ENCODE data around the gene DDR2.
"Not testable (repeated sequence)": the region's sequence is repeated elsewhere in the genome, so short reads cannot be mapped to it uniquely, and the experiment has no call there.

DDR2 gene

GRCh38 chr1:162596514-162597170 is 35.6 kb upstream of the DDR2 start:
- DNase-seq (ENCODE audit: extremely low spot score), result no peak
- POLR2A ChIA-PET, result no interaction called here
- CTCF ChIA-PET, result no interaction called here
- TF ChIP-seq ARNT (IDR thresholded peaks at IDR 0.05) (no peak), L3MBTL2 (conservative IDR thresholded peaks at IDR 0.05) (no peak), ZNF384 (IDR thresholded peaks at IDR 0.05) (no peak), SUZ12 (IDR thresholded peaks at IDR 0.05) (no peak), NFRKB (IDR thresholded peaks at IDR 0.05) (no peak), TARDBP (IDR thresholded peaks at IDR 0.05) (no peak), SP1 (IDR thresholded peaks at IDR 0.05) (no peak), HDGF (IDR thresholded peaks at IDR 0.05; ENCODE audit: borderline replicate concordance) (no peak), FOXK2 (IDR thresholded peaks at IDR 0.05) (no peak), FOXA1 (IDR thresholded peaks at IDR 0.05) (no peak), FOXM1 (IDR thresholded peaks at IDR 0.05; ENCODE audit: borderline replicate concordance) (no peak), ELF4 (IDR thresholded peaks at IDR 0.05) (no peak), LEF1 (IDR thresholded peaks at IDR 0.05; ENCODE audit: borderline replicate concordance) (no peak), CTBP1 (IDR thresholded peaks at IDR 0.05; ENCODE audit: borderline replicate concordance) (no peak)
- TF ChIP-seq, protein P1, sequence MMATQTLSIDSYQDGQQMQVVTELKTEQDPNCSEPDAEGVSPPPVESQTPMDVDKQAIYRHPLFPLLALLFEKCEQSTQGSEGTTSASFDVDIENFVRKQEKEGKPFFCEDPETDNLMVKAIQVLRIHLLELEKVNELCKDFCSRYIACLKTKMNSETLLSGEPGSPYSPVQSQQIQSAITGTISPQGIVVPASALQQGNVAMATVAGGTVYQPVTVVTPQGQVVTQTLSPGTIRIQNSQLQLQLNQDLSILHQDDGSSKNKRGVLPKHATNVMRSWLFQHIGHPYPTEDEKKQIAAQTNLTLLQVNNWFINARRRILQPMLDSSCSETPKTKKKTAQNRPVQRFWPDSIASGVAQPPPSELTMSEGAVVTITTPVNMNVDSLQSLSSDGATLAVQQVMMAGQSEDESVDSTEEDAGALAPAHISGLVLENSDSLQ (IDR thresholded peaks at IDR 0.05), result no peak

DNA sequence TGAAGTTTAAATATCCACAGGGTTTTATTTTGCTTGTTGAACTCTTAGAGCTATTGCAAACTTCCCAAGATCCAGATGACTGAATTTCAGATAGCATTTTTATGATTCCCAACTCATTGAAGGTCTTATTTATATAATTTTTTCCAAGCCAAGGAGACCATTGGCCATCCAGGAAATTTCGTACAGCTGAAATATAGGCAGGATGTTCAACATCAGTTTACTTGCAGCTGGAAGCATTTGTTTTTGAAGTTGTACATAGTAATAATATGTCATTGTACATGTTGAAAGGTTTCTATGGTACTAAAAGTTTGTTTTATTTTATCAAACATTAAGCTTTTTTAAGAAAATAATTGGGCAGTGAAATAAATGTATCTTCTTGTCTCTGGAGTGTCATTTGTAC is 32.8 kb upstream of the DDR2 start:
- TF ChIP-seq, protein P1 (IDR thresholded peaks at IDR 0.05), result no peak
- TF ChIP-seq FOXA1 (IDR thresholded peaks at IDR 0.05), result no peak
- ChIA-PET CTCF (no interaction called here), POLR2A (interaction anchor here (0.6 kb wide), 1 partner anchor 25 kb away, joined by 3 read pairs; no protein-coding TSS in a partner anchor)
- no peak for DNase-seq (ENCODE audit: extremely low spot score)

DNA sequence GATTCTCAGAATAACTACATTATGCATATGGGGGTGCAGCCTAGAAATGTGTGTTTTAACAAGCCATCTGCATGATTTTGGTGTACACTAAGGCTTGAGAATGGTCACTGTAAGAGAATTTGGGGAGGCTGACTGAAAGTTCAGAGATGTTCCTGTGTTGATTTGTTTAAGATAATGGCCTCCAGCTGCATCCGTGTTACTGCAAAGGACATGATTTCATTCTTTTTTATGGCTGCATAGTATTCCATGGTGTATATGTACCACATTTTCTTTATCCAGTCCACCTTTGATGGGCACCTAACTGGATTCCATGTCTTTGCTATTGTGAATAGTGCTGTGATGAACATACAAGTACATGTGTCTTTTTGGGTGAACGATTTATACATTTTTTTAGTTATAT is 29.1 kb upstream of the DDR2 start:
- CTCF ChIA-PET; DNase-seq (ENCODE audit: extremely low spot score); POLR2A ChIA-PET: not testable (repeated sequence)

DNA sequence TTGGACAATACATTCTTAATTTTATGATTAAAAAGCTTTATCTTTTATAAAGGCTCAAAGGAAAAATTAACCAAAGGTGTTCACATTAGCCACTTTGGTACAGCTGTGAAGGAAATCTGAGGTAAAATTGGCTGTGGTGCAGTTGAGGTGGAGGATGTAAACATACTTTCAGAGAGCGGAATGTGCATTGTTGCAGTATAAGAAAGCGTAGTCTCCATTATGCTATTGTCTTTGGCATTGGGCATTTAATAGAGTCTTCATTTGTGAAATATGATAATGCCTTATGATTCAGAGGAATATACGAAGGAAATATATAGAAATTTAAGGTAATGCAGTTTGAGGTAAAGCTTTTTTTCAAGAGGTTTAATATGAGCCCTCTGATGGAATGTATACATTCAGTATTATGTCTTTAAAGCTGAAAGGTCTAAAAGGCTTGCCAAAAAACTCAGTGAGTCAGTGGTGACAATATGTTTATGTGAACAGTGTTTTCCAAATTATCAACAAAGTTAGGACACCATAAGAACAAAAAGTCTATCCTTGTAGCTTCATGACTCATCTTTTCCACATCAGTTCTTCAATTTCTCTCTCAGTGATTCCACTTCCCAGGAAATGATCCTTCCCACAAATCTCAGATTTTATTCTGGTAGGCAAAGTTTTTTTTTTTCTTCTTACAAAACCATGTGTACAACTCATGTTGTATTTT is 26.9 kb upstream of the DDR2 start:
- no peak for DNase-seq (ENCODE audit: extremely low spot score)
- CTCF ChIA-PET, result interaction anchor here (0.6 to 0.9 kb wide), 3 partner anchors 13 to 549 kb away, joined by 3 to 9 read pairs (median 5); no protein-coding TSS in a partner anchor
- POLR2A ChIA-PET, result no interaction called here
- TF ChIP-seq SP1 (IDR thresholded peaks at IDR 0.05), result no peak
- no peak for TF ChIP-seq CTBP1 (IDR thresholded peaks at IDR 0.05; ENCODE audit: borderline replicate concordance)
- TF ChIP-seq FOXA1 (IDR thresholded peaks at IDR 0.05), result no peak
- TF ChIP-seq ZNF384 (IDR thresholded peaks at IDR 0.05), result no peak
- no peak for TF ChIP-seq ELF4 (IDR thresholded peaks at IDR 0.05)
- no peak for TF ChIP-seq LEF1 (IDR thresholded peaks at IDR 0.05; ENCODE audit: borderline replicate concordance)
- no peak for TF ChIP-seq FOXK2 (IDR thresholded peaks at IDR 0.05)
- TF ChIP-seq, protein P1 (IDR thresholded peaks at IDR 0.05), result no peak
- no peak for TF ChIP-seq SUZ12 (IDR thresholded peaks at IDR 0.05)
- TF ChIP-seq ARNT (IDR thresholded peaks at IDR 0.05), result no peak
- TF ChIP-seq L3MBTL2 (conservative IDR thresholded peaks at IDR 0.05), result no peak
- no peak for TF ChIP-seq FOXM1 (IDR thresholded peaks at IDR 0.05; ENCODE audit: borderline replicate concordance)
- no peak for TF ChIP-seq HDGF (IDR thresholded peaks at IDR 0.05; ENCODE audit: borderline replicate concordance)
- TF ChIP-seq TARDBP (IDR thresholded peaks at IDR 0.05), result no peak
- no peak for TF ChIP-seq BHLHE40 (IDR thresholded peaks at IDR 0.05; ENCODE audit: borderline replicate concordance)
- no peak for TF ChIP-seq NFRKB (IDR thresholded peaks at IDR 0.05)

- no peak for DNase-seq (ENCODE audit: extremely low spot score)
- ChIA-PET POLR2A (no interaction called here), CTCF (no interaction called here)
- TF ChIP-seq FOXA1 (IDR thresholded peaks at IDR 0.05) (no peak), SUZ12 (IDR thresholded peaks at IDR 0.05) (no peak), CTBP1 (IDR thresholded peaks at IDR 0.05; ENCODE audit: borderline replicate concordance) (no peak), FOXK2 (IDR thresholded peaks at IDR 0.05) (no peak), ELF4 (IDR thresholded peaks at IDR 0.05) (no peak), NFRKB (IDR thresholded peaks at IDR 0.05) (no peak), FOXM1 (IDR thresholded peaks at IDR 0.05; ENCODE audit: borderline replicate concordance) (no peak), LEF1 (IDR thresholded peaks at IDR 0.05; ENCODE audit: borderline replicate concordance) (no peak), L3MBTL2 (conservative IDR thresholded peaks at IDR 0.05) (no peak), TARDBP (IDR thresholded peaks at IDR 0.05) (no peak), ZNF384 (IDR thresholded peaks at IDR 0.05) (no peak), HDGF (IDR thresholded peaks at IDR 0.05; ENCODE audit: borderline replicate concordance) (no peak), ARNT (IDR thresholded peaks at IDR 0.05) (no peak), BHLHE40 (IDR thresholded peaks at IDR 0.05; ENCODE audit: borderline replicate concordance) (no peak)
- TF ChIP-seq, protein P1 (IDR thresholded peaks at IDR 0.05), result no peak
Observed at GRCh38 chr1:162609306-162609705, 23.0 kb upstream of the DDR2 start.

Measured in HEK293T (cell line).